ENCODE measurements around the gene TAGLN3. TPM values are rescaled to one million over a fixed set of nuclear protein-coding genes. Genes with fewer than 3 reads are reported as not detected.
A peak's percentile ranks its signal among the peaks of the same experiment; 100 is the strongest.

The TAGLN3 gene
- total RNA-seq, 2 donors from 2014 or later = 0.52 to 0.99 TPM

GRCh38 chr3:112005091-112005672 is 6.5 kb downstream of the TAGLN3 start:
- intact Hi-C loops (cut with DNase I) = no loop called here
- no peaks in the 10 kb centered on the region for H3K4me1 ChIP-seq
- no peaks in the 10 kb centered on the region for H3K36me3 ChIP-seq (replicated peaks in 1 of 2; ENCODE audit: insufficient read depth in 1 of 2, low read depth in 2 of 2)
- DNase-seq (no peak), ATAC-seq (no peak)
- WGBS, 2 donors = 67 to 83% methylated on average over 4 of the region's 4 CpGs
- H3K9me3 ChIP-seq = no peaks in the 10 kb centered on the region
- no peaks in the 10 kb centered on the region for H3K27me3 ChIP-seq
- TF ChIP-seq CTCF (IDR thresholded peaks at IDR 0.05) (no peak), POLR2A (IDR thresholded peaks at IDR 0.05) (no peak)
- no peak overlapping the region for H3K27ac ChIP-seq
- H3K4me3 ChIP-seq = no peak overlapping the region

- H3K4me1 ChIP-seq = no peaks in the 10 kb centered on the region
- H3K36me3 ChIP-seq (replicated peaks in 1 of 2; ENCODE audit: insufficient read depth in 1 of 2, low read depth in 2 of 2) = no peaks in the 10 kb centered on the region
- intact Hi-C loops (cut with DNase I) = no loop called here
- 3 to 18% methylated on average over 1 of the region's 1 CpG for whole genome bisulfite sequencing, 2 donors
- ATAC-seq (no peak), DNase-seq (peak in 2 of 4 donors; percentile 11 to 15)
- H3K4me3 ChIP-seq = no peak overlapping the region
- no peaks in the 10 kb centered on the region for H3K27me3 ChIP-seq
- no peaks in the 10 kb centered on the region for H3K9me3 ChIP-seq
- H3K27ac ChIP-seq = no peak overlapping the region
- TF ChIP-seq POLR2A (IDR thresholded peaks at IDR 0.05) = no peak
- no peak for TF ChIP-seq CTCF (IDR thresholded peaks at IDR 0.05)
Observed at GRCh38 chr3:112007633-112008032, 8.9 kb downstream of the TAGLN3 start.

- no peaks in the 10 kb centered on the region for H3K27me3 ChIP-seq
- ATAC-seq (no peak), DNase-seq (no peak)
- H3K27ac ChIP-seq = no peak overlapping the region
- H3K9me3 ChIP-seq = no peaks in the 10 kb centered on the region
- H3K4me1 ChIP-seq = peaks cover 7% of the 10 kb centered on the region
- TF ChIP-seq CTCF (IDR thresholded peaks at IDR 0.05) = no peak
- TF ChIP-seq POLR2A (IDR thresholded peaks at IDR 0.05) = no peak
- no peaks in the 10 kb centered on the region for H3K36me3 ChIP-seq (replicated peaks in 1 of 2; ENCODE audit: insufficient read depth in 1 of 2, low read depth in 2 of 2)
- no peak overlapping the region for H3K4me3 ChIP-seq
- intact Hi-C loops (cut with DNase I) = no loop called here
- WGBS, 2 donors = 72 to 80% methylated on average over 2 of the region's 2 CpGs
Observed at GRCh38 chr3:112009670-112010069, 10.9 kb downstream of the TAGLN3 start.

DNA sequence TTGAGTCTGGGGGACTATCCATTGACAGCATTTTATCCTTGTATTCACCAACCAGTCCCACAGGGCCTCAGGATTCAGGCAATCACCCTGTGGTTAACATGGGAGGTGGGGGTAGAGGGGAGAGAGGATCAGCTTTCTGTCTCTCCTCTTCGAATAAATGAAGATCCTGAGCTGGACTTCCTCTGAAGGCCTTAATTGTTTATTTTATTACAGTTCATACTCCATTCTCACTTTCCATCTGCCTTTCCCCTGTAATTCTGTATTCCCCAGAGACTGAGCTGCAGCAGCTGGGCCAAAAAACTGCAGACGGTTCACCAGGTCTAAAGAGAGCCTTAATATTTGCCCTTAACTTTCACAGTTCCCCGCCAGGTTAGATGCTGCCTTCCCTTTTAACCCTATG is 11.9 kb downstream of the TAGLN3 start:
- no peaks in the 10 kb centered on the region for H3K9me3 ChIP-seq
- intact Hi-C loops (cut with DNase I) = no loop called here
- H3K27me3 ChIP-seq = no peaks in the 10 kb centered on the region
- no peak for TF ChIP-seq CTCF (IDR thresholded peaks at IDR 0.05)
- TF ChIP-seq POLR2A (IDR thresholded peaks at IDR 0.05) = no peak
- WGBS, 2 donors = 73 to 82% methylated on average over 3 of the region's 3 CpGs
- H3K27ac ChIP-seq = no peak overlapping the region
- peaks cover 7% of the 10 kb centered on the region for H3K4me1 ChIP-seq
- H3K4me3 ChIP-seq = no peak overlapping the region
- ATAC-seq (no peak), DNase-seq (no peak)
- H3K36me3 ChIP-seq (replicated peaks in 1 of 2; ENCODE audit: insufficient read depth in 1 of 2, low read depth in 2 of 2) = no peaks in the 10 kb centered on the region

- Histone ChIP-seq H3K4me3 (no peak overlapping the region), H3K27me3 (no peaks in the 10 kb centered on the region), H3K27ac (no peak overlapping the region), H3K36me3 (replicated peaks in 1 of 2; ENCODE audit: insufficient read depth in 1 of 2, low read depth in 2 of 2) (no peaks in the 10 kb centered on the region), H3K9me3 (no peaks in the 10 kb centered on the region), H3K4me1 (peaks cover 7% of the 10 kb centered on the region)
- TF ChIP-seq CTCF (IDR thresholded peaks at IDR 0.05) (no peak), POLR2A (IDR thresholded peaks at IDR 0.05) (no peak)
- no peak for ATAC-seq
- intact Hi-C loops (cut with DNase I) = no loop called here
- WGBS, 2 donors = 65 to 75% methylated on average over 6 of the region's 6 CpGs
- DNase-seq = no peak
Observed at GRCh38 chr3:112011376-112011940, 12.7 kb downstream of the TAGLN3 start.

All from body of pancreas (tissue), 4 donors.